Vagina (tissue), 2 donors: ENCODE measurements around the gene MSL3B.
"Not testable (repeated sequence)": the region's sequence is repeated elsewhere in the genome, so short reads cannot be mapped to it uniquely, and the experiment has no call there.

Source experiments
- DNase-seq, 2 donors: peaks; one replicate each; pipeline ENCODE4 v3.0.0-alpha.2; 2017; ENCODE audit errors: extremely low spot score in 2 of 2
- H3K27ac ChIP-seq: fragments of 200-600 bp; sonication (generic); one replicate; pipeline ENCODE4 v1.5.1; 2019
- H3K27me3 ChIP-seq: fragments of 200-600 bp; sonication (generic); one replicate; pipeline ENCODE4 v1.5.1; 2019
- H3K36me3 ChIP-seq, 2 donors: fragments of 200-600 bp; sonication (generic); one replicate each; pipeline ENCODE4 v1.5.1; 2017 to 2019
- H3K4me1 ChIP-seq: fragments of 200-600 bp; sonication (generic); one replicate; pipeline ENCODE4 v1.5.1; 2019
- H3K4me3 ChIP-seq, 2 donors: fragments of 200-600 bp; sonication (generic); 1 replicate in 1 of 2; 2 replicates in 1 of 2; pipeline ENCODE4 v1.5.1; 2016 to 2019
- H3K9me3 ChIP-seq: fragments of 200-600 bp; sonication (generic); one replicate; pipeline ENCODE4 v1.5.1; 2019
- CTCF ChIP-seq, 3 experiments: fragments of 450-650 bp in 2 of 3; fragments of 200-600 bp in 1 of 3; sonication (generic) in 1 of 3; IDR thresholded peaks; one replicate each; pipeline ENCODE4 v1.5.1; 2017 to 2019; ENCODE audit warnings: antibody characterized with exemption in 3 of 3, mild to moderate bottlenecking in 2 of 3, moderate library complexity in 2 of 3
- POLR2A ChIP-seq, 2 donors: fragments of 450-650 bp; IDR thresholded peaks; one replicate each; pipeline ENCODE4 v1.6.1; 2017; ENCODE audit warnings: antibody characterized with exemption in 2 of 2, mild to moderate bottlenecking in 2 of 2, moderate library complexity in 2 of 2
- POLR2AphosphoS5 ChIP-seq, 2 donors: sonication (generic); formaldehyde crosslinking; IDR thresholded peaks; one replicate each; pipeline ENCODE4 v1.9.0; 2017; ENCODE audit warnings: antibody characterized with exemption in 2 of 2, mild to moderate bottlenecking in 2 of 2, low read depth in 1 of 2; ENCODE audit not compliant: insufficient read depth in 1 of 2
- intact Hi-C: fragments of 100-400 bp; cut with DNase I; formaldehyde crosslinking; loops from one replicate; pipeline ENCODE4 v1.15.1; 2023

Gene MSL3B

GRCh38 chr2:233905945-233906344 is 37.8 kb upstream of the MSL3B start:
- Histone ChIP-seq H3K27ac (no peak overlapping the region), H3K4me1 (no peaks in the 10 kb centered on the region), H3K36me3 (no peaks in the 10 kb centered on the region), H3K9me3 (no peaks in the 10 kb centered on the region), H3K27me3 (no peaks in the 10 kb centered on the region), H3K4me3 (no peak overlapping the region)
- TF ChIP-seq POLR2A (IDR thresholded peaks at IDR 0.05) = no peak
- no peak for TF ChIP-seq POLR2AphosphoS5 (IDR thresholded peaks at IDR 0.05; ENCODE audit: insufficient read depth in 1 of 2, low read depth in 1 of 2)
- TF ChIP-seq CTCF (IDR thresholded peaks at IDR 0.05) = no peak
- DNase-seq = no peak
- intact Hi-C loops = no loop called here

DNA sequence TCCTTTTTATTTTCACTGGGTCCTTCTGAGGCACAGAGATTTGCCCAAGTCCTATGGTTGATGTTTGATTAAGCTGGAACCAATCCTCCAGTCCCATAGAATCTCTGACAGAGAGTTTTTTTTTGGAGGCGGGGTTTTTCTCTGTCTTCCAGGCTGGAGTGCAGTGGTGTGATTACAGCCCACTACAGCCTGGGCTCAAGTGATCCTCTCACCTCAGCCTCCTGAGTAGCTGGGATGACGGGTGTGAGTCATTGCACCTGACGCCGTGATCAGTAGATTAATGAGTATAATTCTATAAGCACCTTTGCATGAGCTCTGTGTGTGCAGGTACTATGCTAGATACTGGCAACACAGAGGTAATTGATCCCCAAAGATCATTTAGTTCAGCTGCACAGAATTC is 33.7 kb upstream of the MSL3B start:
- TF ChIP-seq POLR2AphosphoS5 (IDR thresholded peaks at IDR 0.05; ENCODE audit: insufficient read depth in 1 of 2, low read depth in 1 of 2) (no peak), POLR2A (IDR thresholded peaks at IDR 0.05) (no peak), CTCF (IDR thresholded peaks at IDR 0.05) (no peak)
- no peaks in the 10 kb centered on the region for H3K4me1 ChIP-seq
- H3K27me3 ChIP-seq = no peaks in the 10 kb centered on the region
- H3K27ac ChIP-seq = no peak overlapping the region
- H3K4me3 ChIP-seq = no peak overlapping the region
- no peaks in the 10 kb centered on the region for H3K36me3 ChIP-seq
- no peaks in the 10 kb centered on the region for H3K9me3 ChIP-seq
- DNase-seq = no peak
- intact Hi-C loops = no loop called here

DNA sequence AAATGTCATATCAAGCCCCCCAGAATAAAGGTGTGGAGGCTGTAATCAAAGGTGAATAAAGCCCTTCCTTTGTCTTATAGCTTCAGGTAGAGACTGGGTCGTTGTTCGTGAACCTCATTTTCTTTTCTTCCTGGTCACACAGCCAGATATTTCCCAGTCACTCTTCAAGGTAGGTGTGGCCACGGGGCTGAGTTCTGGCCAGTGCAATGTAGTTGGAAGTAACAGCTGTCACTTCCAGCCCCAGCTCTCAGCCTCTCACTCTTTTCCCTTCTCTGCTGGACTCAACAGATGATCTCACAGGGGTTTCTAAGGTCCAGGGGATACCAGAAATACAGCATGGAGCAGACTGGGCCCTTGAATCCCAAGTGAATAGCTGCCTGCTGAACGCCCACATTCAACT is 33.2 kb upstream of the MSL3B start:
- TF ChIP-seq POLR2A (IDR thresholded peaks at IDR 0.05) = no peak
- TF ChIP-seq POLR2AphosphoS5 (IDR thresholded peaks at IDR 0.05; ENCODE audit: insufficient read depth in 1 of 2, low read depth in 1 of 2) = no peak
- TF ChIP-seq CTCF (IDR thresholded peaks at IDR 0.05) = no peak
- Histone ChIP-seq H3K27ac (no peak overlapping the region), H3K36me3 (no peaks in the 10 kb centered on the region), H3K4me1 (no peaks in the 10 kb centered on the region), H3K4me3 (no peak overlapping the region), H3K27me3 (no peaks in the 10 kb centered on the region), H3K9me3 (no peaks in the 10 kb centered on the region)
- intact Hi-C loops = no loop called here
- DNase-seq = no peak

DNA sequence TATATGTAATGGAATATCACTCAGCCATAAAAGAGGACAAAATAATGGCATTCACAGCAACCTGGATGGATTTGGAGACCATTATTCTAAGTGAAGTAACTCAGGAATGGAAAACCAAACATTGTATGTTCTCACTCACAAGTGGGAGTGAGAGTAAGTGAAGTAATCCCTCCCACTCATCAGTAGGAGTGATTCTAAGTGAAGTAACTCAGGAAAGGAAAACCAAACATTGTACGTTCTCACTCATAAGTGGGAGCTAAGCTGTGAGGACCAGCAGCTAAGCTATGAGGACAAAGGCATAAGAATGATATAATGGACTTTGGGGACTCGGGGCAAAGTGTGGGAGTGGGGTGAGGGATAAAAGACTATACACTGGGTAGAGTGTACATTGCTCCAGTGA is 28.1 kb upstream of the MSL3B start:
- H3K4me3 ChIP-seq, DNase-seq, intact Hi-C loops, H3K36me3 ChIP-seq, H3K4me1 ChIP-seq, H3K9me3 ChIP-seq, H3K27ac ChIP-seq, H3K27me3 ChIP-seq: not testable (repeated sequence)

DNA sequence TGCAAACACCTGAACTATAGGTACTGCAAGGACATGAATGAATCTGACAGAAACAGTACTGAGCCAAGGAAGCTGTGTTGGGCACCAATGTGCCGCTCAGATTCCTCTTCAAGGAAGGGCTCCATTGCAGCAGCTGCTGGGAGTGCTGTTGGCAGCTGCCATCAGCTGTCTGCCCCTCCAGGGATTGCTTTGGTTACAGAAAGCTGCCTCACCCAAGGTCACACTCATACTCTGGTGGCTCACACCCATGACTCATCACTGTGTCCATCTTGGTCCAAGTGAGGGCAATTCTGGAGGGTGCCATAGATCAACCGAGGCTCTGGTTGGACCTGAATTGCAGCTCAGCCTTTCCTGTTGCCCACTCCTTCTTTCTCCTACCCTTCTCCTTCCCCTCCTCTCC is 24.6 kb upstream of the MSL3B start:
- H3K36me3 ChIP-seq = no peaks in the 10 kb centered on the region
- no peak overlapping the region for H3K4me3 ChIP-seq
- TF ChIP-seq POLR2A (IDR thresholded peaks at IDR 0.05) (no peak), POLR2AphosphoS5 (IDR thresholded peaks at IDR 0.05; ENCODE audit: insufficient read depth in 1 of 2, low read depth in 1 of 2) (no peak), CTCF (IDR thresholded peaks at IDR 0.05) (no peak)
- no peak for DNase-seq
- H3K4me1 ChIP-seq = no peaks in the 10 kb centered on the region
- no peaks in the 10 kb centered on the region for H3K27me3 ChIP-seq
- no peaks in the 10 kb centered on the region for H3K9me3 ChIP-seq
- intact Hi-C loops = no loop called here
- H3K27ac ChIP-seq = no peak overlapping the region

GRCh38 chr2:233882353-233882752 is 14.2 kb upstream of the MSL3B start:
- no peak overlapping the region for H3K4me3 ChIP-seq
- H3K4me1 ChIP-seq = no peaks in the 10 kb centered on the region
- no peak overlapping the region for H3K27ac ChIP-seq
- no peaks in the 10 kb centered on the region for H3K36me3 ChIP-seq
- no peaks in the 10 kb centered on the region for H3K9me3 ChIP-seq
- no peaks in the 10 kb centered on the region for H3K27me3 ChIP-seq
- intact Hi-C loops = no loop called here
- no peak for DNase-seq
- no peak for TF ChIP-seq POLR2A (IDR thresholded peaks at IDR 0.05)
- TF ChIP-seq CTCF (IDR thresholded peaks at IDR 0.05) = no peak
- TF ChIP-seq POLR2AphosphoS5 (IDR thresholded peaks at IDR 0.05; ENCODE audit: insufficient read depth in 1 of 2, low read depth in 1 of 2) = no peak

GRCh38 chr2:233872125-233872524 is 3.9 kb upstream of the MSL3B start:
- intact Hi-C loops, H3K27me3 ChIP-seq, H3K4me3 ChIP-seq, H3K9me3 ChIP-seq, DNase-seq, H3K4me1 ChIP-seq, H3K27ac ChIP-seq, H3K36me3 ChIP-seq: not testable (repeated sequence)
